CD4-positive, alpha-beta T cell treated with Interleukin-17A for 4 hours (primary cell): ENCODE results near the gene KIF15.
"Not testable (repeated sequence)": the region's sequence is repeated elsewhere in the genome, so short reads cannot be mapped to it uniquely, and the experiment has no call there.

Experiments used
- DNase-seq: peaks from one replicate; pipeline ENCODE4 v3.0.0-alpha.2; 2020; ENCODE audit warnings: mixed read lengths

KIF15 gene

DNA sequence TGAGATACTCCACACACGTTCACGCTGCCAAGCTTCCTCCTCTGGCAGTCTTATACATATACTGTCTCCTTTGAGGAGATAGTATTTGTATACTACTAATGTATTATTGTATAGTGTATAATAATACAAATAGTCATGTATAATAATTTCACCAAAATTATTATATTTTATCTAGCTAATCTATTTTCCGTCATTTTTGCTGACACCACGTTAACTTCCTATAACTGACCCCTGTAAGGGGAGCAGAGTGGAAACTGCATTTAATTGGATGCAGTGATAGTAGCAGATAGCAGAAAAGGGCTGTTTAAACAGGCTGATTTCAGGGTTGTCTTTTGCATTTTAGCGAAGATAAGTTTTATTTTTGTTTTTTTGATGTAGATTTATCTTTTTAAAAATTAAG lies 69.6 kb downstream of the KIF15 start:
- no peak for DNase-seq

DNA sequence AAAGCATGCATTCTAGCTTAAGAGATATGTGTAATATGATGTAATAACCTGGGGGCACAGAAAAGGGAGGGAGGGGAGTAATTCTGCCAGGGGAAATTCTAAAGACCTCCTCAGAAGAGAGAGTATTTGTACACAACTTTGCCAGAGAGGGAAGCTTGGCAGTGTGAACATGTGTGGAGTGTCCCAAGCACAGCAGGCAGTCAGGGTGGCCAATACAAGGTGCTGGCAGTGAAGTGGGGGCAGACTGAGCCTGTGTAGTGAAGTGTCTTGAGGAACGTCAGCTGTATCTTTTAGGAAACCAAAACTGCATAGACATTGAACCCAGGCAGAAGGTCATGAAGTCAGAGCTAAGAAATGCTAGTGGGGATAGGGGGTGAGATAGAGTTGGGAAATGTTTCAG lies 70.4 kb downstream of the KIF15 start:
- no peak for DNase-seq

GRCh38 chr3:44832965-44833364 lies 71.4 kb downstream of the KIF15 start:
- DNase-seq, result no peak

DNA sequence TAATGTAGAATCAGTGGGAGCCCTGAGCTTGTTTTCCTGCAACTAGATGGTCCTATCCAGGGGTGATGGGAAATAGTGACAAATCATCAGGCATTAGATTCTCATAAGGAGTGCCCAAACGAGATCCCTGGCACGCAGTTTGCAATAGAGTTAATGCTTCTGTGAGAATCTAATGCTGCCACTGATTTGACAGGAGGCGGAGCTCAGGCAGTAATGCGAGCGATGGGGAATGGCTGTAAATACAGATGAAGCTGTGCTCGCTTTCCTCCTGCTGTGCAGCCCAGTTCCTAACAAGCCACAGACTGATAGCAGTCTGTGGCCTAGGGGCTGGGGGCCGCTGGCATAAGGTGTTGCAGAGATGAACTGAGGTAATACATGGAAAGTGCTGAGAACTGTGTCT lies 71.8 kb downstream of the KIF15 start:
- DNase-seq, result no peak

DNA sequence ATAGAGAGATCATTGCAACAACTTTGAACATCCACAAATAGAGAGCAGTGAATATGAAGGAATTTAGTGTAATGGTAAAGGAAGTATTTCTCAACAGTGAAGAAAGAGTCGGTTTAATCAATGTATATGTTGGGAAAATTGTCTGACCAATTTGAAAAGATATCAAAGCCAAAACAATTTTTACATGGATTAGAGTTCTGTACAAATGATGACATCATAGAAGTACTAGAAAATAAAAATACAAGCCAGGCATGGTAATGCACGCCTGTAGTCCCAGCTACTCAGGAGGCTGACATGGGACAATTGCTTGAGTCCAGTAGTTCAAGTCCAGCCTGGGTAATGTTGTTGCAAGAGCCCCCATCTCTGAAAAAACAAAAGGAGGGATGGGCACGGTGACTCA lies 74.1 kb downstream of the KIF15 start:
- DNase-seq, result no peak

DNA sequence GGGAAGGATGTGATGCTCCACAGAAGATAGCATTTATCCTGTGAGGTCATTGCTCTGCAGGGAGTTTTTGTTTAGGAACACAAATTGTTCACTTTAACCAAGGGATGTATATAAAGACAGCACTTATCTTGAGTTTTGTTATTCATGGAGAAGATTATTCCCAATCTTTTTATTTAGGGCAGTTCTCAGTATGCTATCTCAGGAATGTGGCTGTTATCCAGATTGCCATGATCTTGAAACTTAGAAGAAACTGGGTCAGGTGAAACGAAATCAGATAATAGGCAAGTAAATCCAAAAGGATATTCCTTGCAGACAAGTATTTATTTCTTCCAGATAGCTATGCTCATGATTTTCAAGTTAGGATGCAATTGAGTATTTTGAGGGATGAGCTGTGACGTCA lies 80.8 kb downstream of the KIF15 start:
- DNase-seq, result no peak

GRCh38 chr3:44845528-44846520 lies 84.2 kb downstream of the KIF15 start:
- no peak for DNase-seq

DNA sequence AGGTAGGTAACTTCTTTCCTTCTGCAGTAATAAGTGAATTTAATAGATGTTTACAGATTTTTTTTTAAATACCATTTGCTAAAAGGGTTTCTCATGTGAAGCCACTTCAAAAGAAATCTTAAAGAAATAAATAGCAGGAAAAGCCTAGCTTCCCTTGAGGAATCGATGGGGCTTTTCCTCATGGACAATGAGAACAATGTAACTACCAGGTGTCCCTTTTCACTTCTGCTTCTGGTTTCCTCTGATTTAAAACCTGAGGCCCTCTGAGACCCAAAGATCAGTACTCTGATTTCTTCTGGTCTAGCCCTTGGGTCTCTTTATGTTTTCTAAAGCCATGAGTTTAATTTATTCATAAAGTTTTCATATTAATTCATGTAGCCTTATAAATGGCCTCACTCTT lies 87.0 kb downstream of the KIF15 start:
- no peak for DNase-seq

DNA sequence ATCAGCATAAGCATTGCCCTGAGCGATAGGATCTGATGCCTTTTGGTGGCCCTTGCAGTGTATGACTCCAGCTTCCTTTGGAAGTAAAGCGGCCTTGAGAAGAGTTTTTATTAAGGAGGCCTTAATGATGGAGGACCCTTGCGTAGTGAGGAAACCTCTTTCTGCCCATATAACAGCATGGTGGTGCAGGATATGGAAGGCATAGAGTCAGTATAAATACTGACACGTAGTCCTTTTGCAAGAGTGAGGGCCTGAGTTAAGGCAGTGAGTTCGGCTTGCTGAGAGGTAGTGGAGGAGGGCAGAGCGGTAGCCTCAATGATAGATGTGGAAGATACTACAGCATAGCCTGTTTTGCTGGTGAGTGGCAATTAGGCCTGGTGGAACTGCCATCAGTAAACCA lies 95.1 kb downstream of the KIF15 start:
- DNase-seq, result not testable (repeated sequence)

DNA sequence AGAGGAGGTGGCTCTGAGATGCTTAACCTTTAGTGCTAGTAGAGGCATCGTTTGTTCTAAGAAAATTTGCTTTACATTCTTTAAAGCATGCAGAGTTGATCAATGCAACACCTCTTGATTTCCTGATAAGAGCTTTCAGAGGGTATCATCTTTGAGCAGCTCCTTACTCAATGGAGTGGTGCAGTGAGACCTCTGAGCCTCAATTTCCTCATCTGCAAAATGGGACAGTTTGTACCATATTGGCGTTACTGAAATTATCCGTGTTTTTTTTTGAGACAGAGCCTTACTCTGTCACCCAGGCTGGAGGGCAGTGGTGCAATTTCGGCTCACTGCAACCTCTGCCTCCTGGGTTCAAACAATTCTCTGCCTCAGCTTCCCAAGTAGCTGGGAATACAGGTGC lies 98.5 kb downstream of the KIF15 start:
- no peak for DNase-seq

GRCh38 chr3:44861412-44862225 lies 100.0 kb downstream of the KIF15 start, which contains the start of gene TMEM42:
TMEM42 (plus strand) TSS chr3:44861912; CDS start chr3:44861925, 13 bp downstream.
- peak; percentile 91 for DNase-seq

DNA sequence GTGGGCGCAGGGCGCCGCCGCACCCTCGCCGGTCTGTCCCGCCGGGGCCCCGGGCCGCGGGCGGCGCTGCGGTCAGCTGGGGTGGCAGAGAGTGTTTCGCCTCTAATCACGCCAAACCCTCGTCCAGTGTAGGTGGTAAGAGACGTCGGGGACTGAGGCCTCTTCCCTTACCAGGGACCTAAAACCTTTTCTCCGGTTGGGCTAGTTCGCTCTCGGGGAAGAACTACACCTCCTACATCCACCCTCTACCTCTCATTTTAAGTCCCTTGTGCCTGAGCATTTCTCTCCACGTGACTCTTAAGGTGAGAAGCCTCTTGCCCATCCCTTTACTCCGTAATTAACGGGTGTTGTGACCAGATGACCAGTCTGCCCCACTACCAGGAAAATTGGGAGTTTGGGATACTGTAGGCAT lies 100.6 kb downstream of the KIF15 start:
- DNase-seq, result no peak

DNA sequence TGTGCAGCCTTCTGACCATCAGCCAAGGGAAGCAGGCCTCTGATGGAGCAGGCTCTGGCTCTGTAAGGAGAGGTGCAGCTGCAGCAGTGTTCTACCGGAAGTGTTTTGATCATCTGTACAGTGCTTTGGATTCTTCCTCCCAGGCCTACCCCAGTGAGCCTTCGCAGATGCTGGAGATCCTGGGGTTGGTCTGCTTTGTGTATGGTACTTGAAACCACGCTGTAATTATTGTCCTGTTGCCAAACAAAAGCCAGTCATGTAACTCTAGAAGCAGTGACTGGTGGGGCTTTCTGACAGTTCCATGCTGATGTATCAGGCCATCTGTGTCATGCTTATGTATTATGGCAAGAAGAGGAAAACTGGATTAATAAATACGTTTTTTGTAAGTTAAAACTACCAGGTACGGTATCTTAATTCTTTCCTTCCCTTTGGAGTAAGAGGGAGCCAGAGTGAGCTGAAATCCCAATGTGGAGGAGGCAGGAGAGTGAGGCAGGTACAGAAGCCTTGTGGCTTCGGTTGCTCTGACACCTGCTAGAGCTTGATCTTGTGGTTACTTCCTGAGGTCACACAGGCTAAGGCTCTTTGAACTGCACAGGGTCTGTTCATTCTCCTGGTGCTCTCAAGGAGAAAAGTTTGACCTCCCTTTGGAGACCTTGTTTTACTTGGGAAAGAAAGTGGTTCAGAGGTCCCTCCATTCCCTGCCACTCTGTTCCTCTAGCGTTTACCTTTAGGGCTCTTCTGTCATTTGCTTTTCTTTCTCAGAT lies 103.9 kb downstream of the KIF15 start:
- DNase-seq, result peak; percentile 19

DNA sequence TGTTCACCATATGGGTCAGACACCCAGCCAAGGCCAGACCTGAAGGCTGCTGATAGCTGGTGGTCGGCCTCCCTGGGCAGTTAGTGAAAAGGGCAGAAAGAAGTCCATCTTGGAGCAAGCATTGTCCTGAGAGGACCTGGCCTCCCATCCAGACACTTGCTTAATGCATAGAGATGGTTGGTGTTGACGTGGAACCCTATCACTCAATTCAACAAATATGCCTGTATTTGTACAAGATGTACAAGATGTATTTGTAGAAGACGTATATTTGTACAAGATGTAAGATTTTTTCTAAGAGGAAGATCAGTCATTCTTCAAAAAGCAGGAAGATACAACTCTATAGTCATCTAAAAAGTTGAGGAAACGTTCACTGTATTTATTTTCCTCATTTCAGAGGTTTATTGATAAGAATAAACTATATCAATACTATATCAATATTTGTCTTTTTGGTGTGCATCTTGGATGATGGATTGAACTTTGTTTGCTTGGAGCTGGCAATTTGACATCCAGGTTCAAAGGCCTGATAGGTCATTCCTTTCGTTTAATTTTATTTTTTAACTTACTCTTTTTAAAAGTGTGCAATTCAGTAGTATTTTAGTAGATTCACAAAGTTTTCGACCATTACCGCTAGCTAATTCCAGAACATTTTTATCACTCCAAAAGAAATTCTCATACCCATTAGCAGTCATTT lies 106.0 kb downstream of the KIF15 start:
- DNase-seq, result no peak

DNA sequence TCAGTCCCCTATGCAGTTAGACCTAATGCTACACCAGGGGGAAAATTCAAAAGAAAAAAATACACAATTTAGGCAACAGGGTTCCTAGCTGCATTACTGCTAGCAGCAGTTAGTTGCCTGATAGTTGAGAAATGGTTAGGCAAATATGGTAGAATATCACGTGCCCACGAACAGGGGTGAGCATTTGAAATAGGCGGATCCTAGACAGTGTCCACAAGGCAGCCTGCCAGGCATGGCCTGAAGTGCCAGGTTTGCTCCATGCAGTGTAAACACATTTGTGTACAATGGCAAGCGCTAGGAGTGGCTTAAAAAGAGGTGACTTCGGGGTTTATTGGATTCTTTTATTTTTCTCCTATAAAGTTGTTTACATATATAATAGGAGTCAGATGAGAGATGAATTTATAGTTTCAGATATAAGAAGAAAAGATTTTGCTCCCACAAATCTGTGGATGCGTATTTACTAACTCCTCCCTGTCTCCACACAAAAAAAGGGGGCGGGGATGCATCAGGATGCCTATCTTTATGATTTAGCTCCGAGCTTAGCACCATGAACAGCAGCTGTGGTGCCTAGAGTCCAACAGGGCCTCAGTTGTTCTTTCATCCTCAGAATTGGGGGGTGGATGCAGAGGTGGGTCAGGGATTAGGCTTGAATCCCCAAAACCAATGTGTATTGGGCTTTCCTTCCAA lies 108.9 kb downstream of the KIF15 start:
- no peak for DNase-seq

DNA sequence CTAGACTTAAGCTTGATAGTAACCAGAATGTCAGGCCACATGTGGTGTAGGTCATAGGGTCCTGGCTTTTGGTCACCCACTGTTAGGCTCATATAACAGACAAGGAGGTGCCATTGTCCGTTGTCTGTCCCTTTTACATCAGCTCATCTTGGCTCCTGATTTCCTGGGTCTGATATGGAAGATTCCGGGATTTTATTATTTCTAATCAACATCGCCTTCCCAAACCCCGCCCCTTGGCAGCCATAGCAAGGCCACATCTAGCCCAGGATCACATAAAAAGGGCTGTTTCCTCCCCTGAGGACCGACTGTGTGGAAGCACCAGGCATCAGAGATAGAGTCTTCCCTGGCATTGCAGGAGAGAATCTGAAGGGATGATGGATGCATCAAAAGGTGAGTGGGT lies 112.7 kb downstream of the KIF15 start, which contains the start of gene TGM4:
TGM4 (plus strand) TSS at position 301 of the 400 bp plus-strand sequence; CDS start at position 372, 71 bp downstream.
- DNase-seq, result no peak

DNA sequence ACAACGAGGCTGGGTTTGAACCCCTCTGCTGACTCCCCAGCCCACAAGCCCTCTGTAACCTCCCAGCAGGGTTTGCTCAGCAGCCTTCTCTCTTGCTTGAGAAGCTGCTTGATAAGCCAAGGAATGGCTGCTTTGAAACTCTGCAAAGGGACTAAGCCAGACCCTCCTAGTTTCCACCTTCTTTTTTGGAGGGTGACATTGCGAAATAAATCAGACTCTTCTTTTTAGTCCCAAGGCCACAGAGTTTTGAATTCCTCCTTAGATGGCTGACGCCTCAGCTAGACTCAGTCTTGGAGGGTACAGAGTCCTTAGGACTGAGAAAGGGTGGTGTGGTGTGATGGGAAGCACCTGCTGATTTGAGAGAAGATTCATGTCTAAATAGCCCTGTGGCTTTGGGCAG lies 114.0 kb downstream of the KIF15 start:
- no peak for DNase-seq

DNA sequence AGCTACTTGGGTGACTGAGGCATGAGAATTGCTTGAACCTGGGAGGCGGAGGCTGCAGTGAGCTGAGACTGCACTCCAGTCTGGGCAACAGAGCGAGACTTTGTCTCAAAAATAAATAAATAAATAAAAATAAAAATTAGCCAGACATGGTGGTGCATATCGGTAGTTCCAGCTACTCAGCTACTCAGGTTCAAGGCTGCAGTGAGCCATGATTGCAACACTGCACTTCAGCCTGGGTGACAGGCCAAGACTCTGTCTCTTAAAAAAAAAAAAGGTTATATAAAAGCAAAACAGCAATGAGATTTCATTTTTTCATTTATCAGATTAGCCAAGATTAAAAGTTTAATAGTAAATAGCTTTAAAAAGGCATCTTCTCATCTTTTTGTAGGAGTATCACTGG lies 115.7 kb downstream of the KIF15 start:
- DNase-seq, result no peak

DNA sequence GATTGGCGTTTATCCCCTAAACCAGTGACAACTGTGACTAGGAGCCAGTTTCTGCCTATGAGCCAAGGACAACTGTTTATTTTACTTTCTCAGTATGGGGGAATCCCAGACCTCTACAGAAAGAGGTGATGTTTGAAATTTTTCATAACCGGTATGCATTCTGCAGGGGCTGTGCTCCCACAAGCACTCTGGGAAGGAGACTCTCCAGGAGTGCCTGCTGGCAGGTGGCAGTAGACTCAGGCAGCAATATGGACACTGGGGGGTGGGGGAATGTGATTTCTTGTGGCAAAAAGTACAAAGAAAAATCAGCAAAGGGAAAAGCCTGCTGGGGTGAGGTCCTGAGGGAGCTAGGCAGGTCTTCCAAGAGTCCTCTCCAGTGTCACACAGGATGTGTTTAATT lies 118.7 kb downstream of the KIF15 start:
- no peak for DNase-seq

- DNase-seq, result no peak
These were observed 121.8 kb downstream of the KIF15 start for GRCh38 chr3:44883213-44883955.

DNA sequence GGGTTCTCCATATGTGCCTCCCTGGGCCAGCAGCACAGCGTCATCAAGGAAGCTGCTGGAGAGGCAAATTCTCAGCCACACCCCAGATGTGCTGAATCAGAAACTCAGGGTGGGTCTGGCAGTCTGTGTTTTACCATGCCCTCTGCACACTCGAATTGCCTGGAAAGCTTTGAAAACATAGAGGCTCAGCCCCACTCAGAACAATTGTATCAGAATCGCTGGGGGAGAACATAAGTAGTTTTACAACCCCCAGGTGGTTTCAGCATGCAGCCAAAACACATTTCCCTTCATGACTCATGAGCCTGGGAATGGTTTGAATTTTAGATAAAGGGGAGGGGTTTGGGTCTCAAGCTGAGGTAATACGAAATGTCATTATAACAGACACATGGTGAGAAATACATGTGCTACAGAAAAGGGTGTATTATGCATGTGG lies 122.4 kb downstream of the KIF15 start:
- no peak for DNase-seq
